GM19328 (cell line): Measurements from ENCODE around the gene CDHR3.

ENCODE experiments used
- ATAC-seq: cut with Tn5 transposase; IDR thresholded peaks from one replicate; pipeline ENCODE4 v1.9.1; 2021; ENCODE audit warnings: mild to moderate bottlenecking, moderate library complexity; ENCODE audit not compliant: unreplicated experiment

The CDHR3 gene, protein sequence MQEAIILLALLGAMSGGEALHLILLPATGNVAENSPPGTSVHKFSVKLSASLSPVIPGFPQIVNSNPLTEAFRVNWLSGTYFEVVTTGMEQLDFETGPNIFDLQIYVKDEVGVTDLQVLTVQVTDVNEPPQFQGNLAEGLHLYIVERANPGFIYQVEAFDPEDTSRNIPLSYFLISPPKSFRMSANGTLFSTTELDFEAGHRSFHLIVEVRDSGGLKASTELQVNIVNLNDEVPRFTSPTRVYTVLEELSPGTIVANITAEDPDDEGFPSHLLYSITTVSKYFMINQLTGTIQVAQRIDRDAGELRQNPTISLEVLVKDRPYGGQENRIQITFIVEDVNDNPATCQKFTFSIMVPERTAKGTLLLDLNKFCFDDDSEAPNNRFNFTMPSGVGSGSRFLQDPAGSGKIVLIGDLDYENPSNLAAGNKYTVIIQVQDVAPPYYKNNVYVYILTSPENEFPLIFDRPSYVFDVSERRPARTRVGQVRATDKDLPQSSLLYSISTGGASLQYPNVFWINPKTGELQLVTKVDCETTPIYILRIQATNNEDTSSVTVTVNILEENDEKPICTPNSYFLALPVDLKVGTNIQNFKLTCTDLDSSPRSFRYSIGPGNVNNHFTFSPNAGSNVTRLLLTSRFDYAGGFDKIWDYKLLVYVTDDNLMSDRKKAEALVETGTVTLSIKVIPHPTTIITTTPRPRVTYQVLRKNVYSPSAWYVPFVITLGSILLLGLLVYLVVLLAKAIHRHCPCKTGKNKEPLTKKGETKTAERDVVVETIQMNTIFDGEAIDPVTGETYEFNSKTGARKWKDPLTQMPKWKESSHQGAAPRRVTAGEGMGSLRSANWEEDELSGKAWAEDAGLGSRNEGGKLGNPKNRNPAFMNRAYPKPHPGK

DNA sequence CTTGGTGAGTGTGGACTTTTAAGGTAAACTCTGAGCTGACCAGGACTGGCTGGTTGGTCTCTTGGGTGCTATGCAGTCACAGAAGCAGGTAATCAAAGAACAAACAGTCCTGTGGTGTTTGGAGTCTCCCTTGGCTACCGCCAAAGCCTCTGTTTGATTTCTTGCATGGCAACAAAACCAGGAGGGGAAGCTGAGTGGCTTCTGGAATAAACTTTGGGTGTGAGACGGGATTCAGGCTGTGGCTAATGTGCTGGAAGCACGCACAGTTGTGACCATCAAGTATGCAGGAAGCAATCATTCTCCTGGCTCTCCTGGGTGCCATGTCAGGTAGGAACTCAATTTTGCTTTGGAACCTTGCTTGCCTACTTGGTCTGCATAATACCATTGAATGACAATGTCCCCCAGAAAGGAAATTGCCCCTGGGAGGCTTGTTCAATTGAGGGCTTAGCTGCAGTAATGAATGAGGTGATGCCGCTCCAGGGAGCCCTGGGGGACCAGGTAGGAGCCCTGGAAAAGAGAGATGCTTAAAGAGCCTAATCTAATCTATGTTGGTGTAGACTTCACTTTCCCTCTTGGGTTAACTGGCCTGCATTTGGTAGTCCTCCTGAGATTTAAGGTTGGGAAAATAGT lies at the start of gene CDHR3:
TSS of gene CDHR3 (plus strand) at position 227 of the 630 bp plus-strand sequence. CDS start at position 282, 55 bp downstream.
- ATAC-seq, result no peak

DNA sequence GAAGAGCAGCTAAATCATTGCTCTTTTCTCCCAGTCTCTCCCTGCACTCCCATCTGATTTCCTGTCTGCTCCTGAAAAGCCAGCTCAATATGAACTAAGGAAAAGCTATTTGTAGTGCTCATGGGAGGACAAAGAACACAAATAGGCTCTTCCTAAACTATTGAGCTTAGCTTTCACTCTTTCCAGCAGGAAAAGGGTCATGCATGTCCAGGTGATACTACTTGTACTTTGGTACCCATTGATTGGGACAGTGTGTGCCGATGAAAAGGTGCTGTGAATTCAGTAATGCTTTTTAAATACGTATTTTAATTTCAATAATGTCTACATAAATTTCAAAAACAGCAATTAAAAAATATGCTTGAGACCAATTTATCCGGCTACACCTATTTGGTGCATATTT lies 49.1 kb upstream of the CDHR3 start:
- no peak for ATAC-seq

DNA sequence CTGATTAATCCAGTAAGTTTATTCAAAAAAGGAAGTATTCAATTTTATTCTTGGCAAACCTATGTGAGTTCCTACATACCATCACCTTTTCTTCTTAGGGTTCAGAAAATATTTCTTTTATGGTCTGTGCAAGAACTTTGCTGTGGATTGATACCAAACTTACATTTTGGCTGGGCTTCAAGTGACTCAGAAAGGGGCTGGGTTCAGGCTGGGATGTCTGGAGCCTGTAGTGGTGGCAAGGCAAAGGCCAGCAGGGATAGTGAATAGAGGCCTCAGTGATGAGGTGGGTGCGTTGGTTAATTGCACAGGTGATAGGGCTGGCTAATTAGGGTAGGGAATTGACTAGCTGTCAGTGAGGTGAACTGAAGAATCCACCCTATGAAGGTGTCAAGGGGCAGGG lies 46.5 kb upstream of the CDHR3 start:
- ATAC-seq, result no peak

DNA sequence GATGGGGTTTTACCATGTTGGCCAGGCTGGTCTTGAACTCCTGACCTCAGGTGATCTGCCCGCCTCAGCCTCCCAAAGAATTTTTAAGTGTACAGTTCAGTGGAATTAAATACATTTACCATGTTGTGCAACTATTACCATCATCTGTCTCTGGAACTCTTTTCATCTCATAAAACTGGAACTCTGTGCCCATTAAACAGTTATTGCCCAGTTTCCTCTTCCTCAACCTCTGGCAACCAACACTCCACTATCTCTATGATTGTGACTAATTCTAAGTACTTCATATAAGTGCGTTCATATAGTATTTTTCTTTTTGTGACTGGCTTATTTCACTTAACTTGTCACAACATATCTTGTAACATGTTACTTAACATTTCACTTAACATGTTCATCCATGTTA lies 45.4 kb upstream of the CDHR3 start:
- no peak for ATAC-seq

DNA sequence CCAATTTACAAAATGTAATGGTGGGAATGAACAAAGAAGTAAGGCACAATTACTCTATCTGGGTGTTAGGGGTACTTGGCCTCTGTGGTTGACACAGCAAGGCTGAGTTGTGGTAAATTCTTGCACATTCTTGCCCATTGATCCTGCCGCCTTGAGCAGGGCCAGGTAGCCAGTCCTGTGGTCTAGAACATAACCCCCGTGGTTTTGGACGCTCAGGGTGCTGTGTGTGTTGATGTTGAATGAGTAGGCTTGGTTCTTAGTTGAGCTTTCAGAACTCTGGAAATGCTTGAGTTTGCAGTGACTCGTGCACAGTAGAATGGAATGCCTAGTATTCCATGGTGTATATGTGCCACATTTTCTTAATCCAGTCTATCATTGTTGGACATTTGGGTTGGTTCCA lies 42.3 kb upstream of the CDHR3 start:
- no peak for ATAC-seq

DNA sequence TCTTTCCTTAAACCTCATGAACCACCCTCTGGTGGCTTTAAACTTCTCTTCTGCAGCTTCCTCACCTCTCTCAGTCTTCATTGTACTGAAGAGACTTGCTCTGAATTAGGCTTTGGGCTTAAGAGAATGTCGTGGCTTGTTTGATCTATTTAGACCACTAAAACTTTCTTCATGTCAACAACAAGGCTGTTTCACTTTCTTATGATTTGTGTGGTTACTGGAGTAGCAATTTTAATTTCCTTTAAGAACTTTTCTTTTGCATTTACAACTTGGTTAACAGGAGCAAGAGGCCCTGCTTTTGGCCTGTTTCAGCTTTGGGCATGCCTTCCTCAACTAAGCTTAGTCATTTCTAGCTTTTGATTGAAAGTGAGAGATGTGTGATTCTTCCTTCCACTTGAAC lies 38.1 kb upstream of the CDHR3 start:
- ATAC-seq, result no peak

DNA sequence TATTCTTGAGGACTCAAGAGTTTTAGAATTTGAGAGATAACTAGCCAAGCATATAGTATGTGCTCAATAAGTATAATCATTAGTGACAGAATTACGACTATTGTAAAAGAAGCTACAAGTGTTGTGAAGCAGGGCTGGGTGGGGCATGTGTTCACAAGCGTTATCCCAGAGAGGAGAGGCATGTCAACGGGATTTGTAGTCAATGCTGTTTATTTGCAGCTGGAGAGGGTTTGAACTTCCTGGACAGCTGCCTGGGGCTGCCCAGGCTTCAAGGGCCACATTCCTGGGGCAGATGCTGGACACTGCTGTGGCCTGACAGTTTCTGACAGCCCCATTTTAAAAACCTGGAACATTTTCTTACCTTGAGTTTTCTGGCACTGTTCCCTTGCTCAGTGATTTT lies 36.9 kb upstream of the CDHR3 start:
- ATAC-seq, result no peak

DNA sequence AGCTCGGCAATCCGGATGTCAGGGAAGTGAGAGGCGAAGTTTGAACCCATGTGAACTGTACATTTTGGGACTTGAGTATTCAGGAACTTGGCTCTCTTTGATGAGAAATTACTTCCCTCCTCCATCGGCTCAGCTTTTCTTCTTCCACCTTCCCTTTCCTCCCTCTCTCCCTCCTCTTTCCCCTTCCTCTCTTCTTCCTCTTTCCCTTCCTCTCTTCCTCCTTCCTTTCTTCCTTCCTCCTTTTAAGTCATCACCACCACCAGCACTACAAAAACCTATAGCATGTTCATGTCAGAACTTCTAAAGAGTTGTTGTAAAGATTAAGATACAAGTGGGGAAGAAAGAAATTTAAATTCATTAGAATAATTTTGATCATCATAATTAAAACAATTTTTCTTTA lies 31.9 kb upstream of the CDHR3 start:
- ATAC-seq, result no peak

DNA sequence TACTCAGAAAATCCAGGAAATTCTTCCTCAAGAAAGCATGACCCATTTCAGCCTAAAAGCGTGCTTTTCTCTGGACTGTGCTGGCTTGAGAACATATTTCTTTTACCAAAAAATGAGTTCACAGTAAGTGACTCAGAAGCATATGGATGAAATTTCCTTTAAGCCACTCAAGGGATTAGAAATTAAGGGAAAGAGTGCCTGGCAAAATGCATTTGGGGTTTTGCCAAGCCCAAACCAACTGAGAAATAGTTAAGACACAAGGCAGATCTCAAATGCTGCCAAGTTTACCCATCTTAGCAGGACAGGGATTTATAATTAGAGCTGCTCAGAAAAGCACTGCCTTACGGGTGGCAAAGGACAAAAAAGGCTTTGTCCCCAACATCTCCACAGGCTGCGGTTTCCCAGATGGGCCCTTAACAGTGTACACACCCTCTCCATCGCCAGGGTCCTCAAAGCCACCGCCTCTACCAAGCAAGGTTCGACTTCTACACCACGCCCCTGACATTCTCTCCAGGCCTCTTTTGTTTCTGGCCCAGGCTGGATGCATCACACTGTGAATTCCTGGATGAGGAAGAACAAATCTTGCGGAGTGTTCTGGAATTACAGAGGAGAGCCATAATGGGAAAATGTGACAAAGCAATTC lies 30.1 kb upstream of the CDHR3 start:
- ATAC-seq, result no peak

DNA sequence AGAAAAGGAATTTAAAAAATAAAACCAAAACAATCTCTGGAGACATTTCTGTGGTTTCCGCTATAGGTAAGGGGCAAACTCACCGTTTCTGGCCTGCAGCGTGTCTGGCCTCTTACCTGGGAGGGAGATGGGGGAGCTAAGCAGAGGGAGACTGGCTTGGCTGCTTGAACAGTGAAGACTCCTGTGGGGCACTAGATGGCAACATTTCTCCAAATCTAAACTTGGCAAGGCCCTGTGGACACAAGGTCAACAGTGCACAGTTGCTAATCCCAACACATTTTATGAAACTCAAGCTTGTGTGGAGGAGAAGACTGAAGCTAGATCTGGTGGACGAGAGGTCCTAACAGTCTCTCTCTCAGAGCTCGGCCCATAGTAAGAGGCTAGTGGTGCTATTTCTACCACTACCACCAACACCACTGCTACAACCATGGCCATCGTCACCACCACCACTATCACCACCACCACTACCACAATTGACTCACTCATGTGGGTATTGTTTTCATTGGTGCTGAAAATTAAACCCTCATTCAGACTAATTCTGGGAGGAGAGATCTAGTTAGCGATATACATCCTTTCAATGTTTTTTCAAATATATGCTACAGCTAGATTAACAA lies 28.4 kb upstream of the CDHR3 start:
- ATAC-seq, result no peak

DNA sequence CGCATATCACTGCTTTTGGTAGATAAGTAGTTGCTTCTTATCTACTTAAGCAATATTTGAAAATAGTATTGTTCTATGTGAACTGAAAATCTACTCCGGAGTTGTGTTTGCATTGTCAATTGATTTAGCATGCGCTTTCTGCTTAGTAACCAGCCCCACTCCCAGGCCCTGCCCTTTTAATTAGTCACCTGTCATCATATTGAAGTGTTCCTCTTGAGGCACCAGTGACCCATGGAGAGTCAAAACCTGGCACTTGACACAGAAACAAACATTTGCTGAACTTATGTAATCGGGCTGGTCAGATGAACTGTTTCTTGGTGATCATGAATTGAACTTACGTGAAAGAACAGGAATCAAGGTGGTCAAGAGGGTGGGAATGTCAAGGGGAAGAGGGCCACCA lies 27.8 kb upstream of the CDHR3 start:
- no peak for ATAC-seq

DNA sequence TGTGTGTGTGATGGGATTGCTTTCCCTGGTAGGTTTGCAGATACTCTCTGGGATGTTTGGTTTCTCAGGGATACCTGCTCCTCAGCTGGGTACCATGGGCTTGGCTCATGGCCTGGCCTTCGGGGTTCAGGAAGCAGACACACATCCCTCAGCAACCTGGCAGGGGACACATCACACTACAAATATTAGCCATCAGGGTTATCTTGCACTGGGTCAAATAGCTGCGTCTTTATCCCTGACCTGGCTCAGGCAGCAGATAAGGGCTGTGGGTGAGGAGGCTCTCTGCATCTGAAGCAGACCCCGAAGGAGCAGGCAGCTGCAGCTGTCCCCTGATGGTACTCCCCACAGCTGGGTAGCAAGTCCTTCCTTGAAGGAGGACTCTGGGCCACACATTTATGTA lies 25.7 kb upstream of the CDHR3 start:
- ATAC-seq, result no peak

DNA sequence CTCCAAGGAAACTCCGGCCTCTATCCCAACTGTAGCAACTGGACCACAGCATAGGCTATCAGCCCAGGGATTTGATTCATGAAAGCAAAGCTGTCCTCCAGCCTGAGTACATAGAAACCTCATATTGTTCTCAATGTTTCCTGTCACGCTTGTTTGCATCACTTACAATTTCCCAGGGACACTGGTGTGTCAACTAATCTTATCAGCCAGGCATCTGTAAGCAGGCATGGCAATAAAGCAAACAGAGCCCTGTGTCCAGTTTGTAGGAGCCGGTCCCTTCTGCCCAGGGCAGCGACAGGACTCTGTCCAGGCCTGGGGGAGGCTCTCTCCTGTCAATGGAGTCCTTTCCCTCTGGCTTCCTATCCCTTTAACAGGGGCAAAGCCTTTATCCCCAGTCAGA lies 23.0 kb upstream of the CDHR3 start:
- ATAC-seq, result no peak

DNA sequence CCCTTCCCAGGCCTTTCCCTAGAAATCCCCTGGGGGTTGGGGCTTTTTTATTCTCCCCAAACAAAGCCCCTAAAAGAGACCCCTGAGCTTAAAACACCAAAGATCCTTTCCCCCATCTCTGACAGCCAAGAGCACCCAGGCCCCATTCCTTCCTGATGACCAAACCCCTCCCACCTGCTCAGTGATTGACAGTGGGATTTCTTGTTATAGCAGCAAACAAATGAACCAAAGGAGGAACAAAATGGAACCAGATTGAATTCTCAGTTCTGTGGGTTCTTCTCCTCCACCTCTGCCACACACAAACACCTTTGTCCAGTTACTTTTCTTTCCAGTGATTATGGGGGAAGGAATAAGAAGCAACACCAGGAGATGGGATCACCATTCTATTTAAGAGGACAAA lies 21.5 kb upstream of the CDHR3 start:
- no peak for ATAC-seq

DNA sequence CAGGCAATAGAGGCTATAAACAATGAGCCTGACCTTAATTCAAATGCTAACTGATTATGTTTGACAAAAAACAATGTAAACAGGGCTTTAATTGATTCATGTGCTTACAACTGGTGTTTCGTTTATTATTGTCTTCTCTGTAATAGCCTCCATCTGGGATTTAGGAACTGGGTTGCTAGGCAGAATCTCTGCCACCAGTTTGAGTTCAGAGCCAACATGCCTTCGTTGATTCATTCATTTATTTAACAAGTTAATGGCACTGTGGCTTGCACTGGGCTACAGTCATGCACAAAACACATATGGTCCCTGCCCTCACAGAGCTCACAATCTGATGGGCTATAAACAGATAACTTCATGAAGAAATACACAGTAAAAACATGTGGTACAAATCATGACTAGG lies 19.6 kb upstream of the CDHR3 start:
- ATAC-seq, result no peak

DNA sequence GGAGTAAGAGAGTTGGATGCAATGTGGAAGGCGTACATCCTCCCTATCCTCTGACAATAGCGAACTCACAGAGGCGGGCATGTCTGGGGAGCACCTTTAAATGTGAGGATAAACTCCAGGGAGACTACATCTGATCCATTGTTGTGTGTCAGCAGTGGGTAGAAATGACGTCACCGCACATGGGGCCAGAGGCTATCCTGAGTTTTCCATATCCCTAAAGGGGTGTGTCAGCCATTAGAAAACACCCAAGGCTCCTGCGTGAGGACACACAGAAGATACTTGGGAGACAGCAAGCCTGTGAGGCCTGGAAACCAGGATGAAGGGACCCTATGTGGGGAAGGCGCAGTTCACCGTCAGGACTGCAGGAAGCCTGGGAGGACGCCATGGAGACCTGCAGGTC lies 17.2 kb upstream of the CDHR3 start:
- no peak for ATAC-seq

DNA sequence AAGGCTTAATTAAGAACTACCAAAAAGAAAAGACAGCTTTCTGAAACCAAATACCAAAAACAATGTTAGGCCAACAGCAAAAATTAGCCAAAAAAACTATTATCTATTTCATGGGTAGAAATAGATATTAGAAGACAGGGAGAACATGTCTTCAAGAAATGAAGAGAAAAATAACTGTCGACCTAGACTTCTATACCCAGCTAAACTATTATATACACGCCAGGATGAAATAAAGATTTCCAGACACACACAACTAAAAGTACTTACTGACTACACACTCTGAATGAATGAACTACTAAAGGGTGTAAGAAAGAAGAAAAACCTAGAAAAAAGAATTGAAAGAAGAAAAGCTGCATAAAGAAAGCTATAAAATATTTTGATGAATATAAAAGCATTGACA lies 11.5 kb upstream of the CDHR3 start:
- ATAC-seq, result no peak

DNA sequence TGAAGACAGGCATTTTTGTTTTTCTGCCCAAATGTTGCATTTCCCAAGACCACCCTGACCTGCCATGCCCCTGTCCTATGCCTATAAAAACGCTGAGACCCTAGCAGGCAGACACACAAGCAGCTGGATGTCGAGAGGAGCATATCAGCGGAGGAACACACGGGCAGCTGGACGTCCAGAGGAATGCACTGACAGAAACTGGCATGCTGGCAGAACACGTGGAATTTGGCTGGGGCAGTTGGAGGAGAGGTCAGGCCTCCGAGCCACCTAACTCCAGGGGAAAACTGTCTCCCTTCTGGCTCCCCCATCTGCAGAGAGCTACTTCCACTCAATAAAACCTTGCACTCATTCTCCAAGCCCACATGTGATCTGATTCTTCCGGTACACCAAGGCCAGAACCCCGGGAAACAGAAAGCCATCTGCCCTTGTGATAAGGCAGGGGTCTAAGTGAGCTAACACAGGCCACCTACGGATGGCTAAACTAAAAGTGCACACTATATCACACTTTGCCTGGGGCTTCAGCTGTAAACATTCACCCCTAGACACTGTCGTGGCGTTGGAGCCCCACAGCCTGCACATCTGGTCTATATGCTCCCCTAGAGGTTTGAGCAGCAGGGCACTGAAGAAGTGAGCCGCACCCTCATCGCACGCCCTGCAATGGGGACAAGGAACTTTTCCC lies 10.0 kb upstream of the CDHR3 start:
- no peak for ATAC-seq

DNA sequence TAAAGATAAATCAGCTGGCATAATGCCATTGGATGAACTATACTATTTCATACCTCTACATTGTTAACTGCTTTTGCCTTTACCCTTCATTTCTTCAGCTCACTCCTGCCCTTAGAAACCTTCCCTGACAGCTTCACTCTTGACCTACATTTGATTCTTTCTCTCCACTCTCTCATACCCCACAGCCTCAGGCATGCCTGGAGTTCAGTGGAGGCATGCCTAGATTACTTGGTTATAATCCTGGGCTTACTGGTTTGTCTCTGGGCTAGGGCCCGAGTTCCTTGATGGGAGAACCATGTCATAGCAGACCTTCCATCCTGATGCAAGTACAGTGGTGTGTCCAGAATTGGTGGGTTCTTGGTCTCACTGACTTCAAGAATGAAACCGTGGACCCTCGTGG lies 8.4 kb upstream of the CDHR3 start:
- ATAC-seq, result no peak
